ENCODE measurements around the gene MSANTD2. TPM values are rescaled to one million over a fixed set of nuclear protein-coding genes. Genes with fewer than 3 reads are reported as not detected.

Gene MSANTD2
- 10 to 100 TPM in 1 of 4 donors, 1 to 10 TPM in 3; 5.2 to 16.4 (median 6.7) TPM for total RNA-seq

DNA sequence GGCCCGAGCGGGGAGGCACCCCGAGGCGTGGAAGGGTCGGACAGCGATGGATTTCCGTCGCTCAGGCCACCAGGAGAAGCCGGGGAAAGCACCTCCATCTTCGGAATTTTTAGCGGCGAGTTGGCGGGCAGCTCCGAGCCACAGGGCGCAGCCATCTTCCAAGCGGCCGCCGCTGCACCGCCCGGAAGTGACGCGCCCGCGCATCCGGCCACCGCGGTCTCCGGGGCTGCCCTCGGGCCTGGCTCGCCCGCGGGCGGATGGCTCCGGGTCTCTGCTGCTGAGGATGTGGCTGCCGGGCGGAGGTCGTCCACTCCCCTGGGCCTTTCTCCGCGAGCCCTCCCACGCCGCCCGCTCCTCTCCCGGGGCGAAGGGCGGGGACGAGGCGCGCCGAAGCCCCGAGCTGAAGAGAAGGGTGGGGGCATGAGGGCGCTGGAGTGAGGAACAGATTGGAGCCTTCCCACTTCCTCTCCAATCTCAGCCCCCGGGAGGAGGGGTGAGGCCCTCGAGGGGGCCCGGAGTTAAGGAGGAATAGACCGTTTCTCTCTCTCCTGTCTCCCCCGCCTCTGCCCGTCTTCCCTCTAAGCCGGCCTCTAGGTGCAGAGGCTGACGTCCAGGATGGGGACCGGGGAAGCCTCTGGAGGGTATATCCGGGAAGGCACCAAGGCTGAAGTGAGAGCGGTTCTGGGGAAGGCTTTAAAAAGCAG lies at the start of gene MSANTD2:
Gene MSANTD2 (minus strand): TSS at position 181 of the 704 bp plus-strand sequence. CDS start 26 bp downstream, at position 155.
- no peaks in the 10 kb centered on the region for H3K9me3 ChIP-seq
- H3K4me3 ChIP-seq = peak within 1 kb of the TSS; percentile 88 to 99 (median 94)
- H3K27me3 ChIP-seq = no peaks in the 10 kb centered on the region
- peaks cover 0 to under 1% (median 0%) of the 10 kb centered on the region in 3 donors for H3K36me3 ChIP-seq
- WGBS, 2 donors = 0% methylated on average over 10 to 11 of the region's 62 CpGs
- TF ChIP-seq POLR2A (IDR thresholded peaks at IDR 0.05) = peak in 2 of 4 donors; percentile 84 to 88
- TF ChIP-seq, protein P1, sequence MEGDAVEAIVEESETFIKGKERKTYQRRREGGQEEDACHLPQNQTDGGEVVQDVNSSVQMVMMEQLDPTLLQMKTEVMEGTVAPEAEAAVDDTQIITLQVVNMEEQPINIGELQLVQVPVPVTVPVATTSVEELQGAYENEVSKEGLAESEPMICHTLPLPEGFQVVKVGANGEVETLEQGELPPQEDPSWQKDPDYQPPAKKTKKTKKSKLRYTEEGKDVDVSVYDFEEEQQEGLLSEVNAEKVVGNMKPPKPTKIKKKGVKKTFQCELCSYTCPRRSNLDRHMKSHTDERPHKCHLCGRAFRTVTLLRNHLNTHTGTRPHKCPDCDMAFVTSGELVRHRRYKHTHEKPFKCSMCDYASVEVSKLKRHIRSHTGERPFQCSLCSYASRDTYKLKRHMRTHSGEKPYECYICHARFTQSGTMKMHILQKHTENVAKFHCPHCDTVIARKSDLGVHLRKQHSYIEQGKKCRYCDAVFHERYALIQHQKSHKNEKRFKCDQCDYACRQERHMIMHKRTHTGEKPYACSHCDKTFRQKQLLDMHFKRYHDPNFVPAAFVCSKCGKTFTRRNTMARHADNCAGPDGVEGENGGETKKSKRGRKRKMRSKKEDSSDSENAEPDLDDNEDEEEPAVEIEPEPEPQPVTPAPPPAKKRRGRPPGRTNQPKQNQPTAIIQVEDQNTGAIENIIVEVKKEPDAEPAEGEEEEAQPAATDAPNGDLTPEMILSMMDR (IDR thresholded peaks at IDR 0.05) = peak in 2 of 6 experiments; percentile 7 to 8
- peak; percentile 24 for DNase-seq
- H3K27ac ChIP-seq = peak within 1 kb of the TSS; percentile 95 to 99 (median 98)
- H3K4me1 ChIP-seq = peaks cover 13 to 45% (median 20%) of the 10 kb centered on the region in 3 donors
- intact Hi-C loops (cut with DNase I) = no loop called here

DNA sequence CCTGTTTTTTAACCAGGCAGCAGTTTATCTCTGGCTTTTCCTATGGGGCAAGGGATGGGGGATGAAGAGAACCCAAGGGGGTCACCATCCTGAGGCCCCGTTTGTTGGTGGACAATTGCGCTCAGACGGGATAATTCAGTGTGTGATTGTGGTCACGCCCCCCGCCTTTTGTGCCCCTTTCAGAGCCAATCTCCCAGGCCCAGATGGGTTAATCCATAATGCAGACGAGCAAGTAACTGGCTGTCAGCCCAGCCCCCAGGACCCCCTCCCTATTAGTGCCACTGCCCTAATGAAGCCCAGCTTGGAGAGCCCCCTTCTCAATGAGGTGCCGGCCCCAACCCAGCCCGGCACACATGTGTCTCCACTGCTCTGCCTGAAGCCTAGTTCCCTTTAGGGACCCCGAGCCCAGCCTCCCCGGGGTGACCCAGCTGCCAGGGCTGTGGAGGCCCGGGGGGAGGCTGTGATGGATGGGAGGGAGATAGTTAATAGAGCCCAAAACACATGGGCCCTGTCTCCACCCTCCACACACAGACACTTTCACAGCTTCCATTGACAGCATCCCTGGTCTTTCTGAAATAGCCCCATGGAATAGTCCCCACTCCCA lies 46.0 kb upstream of the MSANTD2 start:
- H3K4me1 ChIP-seq = peaks cover 3 to 17% (median 7%) of the 10 kb centered on the region in 3 donors
- intact Hi-C loops (cut with DNase I) = no loop called here
- H3K36me3 ChIP-seq = no peaks in the 10 kb centered on the region
- TF ChIP-seq, protein P1 (IDR thresholded peaks at IDR 0.05) = no peak
- no peak for TF ChIP-seq POLR2A (IDR thresholded peaks at IDR 0.05)
- WGBS, 2 donors = 7 to 8% methylated on average over 3 to 4 of the region's 11 CpGs
- H3K27me3 ChIP-seq = peaks cover 16 to 100% (median 29%) of the 10 kb centered on the region in 4 donors
- H3K27ac ChIP-seq = no peak overlapping the region
- no peaks in the 10 kb centered on the region for H3K9me3 ChIP-seq
- H3K4me3 ChIP-seq = no peak overlapping the region
- no peak for DNase-seq

DNA sequence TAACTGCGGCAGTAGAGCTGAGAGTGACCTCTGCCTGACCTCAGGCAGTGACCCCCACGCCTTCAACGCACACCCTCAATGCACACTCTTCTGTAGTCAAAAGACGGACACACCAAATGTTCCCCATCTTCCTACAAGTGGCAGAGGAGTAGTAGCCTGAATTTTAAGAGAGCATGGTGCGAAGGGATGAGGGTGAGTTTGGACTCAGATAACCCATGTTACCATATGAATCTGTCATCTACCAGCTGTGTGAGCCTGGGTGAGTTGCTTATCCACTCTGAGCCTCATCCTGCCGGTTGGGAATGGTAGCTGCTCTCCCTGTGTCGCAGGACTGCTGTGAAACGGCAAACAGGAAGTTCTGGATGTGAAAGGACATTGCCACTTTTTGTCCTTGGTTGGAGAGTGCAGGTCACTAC lies 44.5 kb upstream of the MSANTD2 start:
- no peak for DNase-seq
- 13 to 28% methylated on average over 4 to 8 of the region's 8 CpGs for WGBS, 2 donors
- intact Hi-C loops (cut with DNase I) = no loop called here
- Histone ChIP-seq H3K27ac (no peak overlapping the region), H3K36me3 (no peaks in the 10 kb centered on the region), H3K4me1 (peaks cover 6 to 21% (median 11%) of the 10 kb centered on the region in 3 donors), H3K27me3 (peaks cover 20 to 100% (median 40%) of the 10 kb centered on the region in 4 donors), H3K9me3 (no peaks in the 10 kb centered on the region), H3K4me3 (no peak overlapping the region)
- no peak for TF ChIP-seq POLR2A (IDR thresholded peaks at IDR 0.05)
- TF ChIP-seq, protein P1 (IDR thresholded peaks at IDR 0.05) = no peak

DNA sequence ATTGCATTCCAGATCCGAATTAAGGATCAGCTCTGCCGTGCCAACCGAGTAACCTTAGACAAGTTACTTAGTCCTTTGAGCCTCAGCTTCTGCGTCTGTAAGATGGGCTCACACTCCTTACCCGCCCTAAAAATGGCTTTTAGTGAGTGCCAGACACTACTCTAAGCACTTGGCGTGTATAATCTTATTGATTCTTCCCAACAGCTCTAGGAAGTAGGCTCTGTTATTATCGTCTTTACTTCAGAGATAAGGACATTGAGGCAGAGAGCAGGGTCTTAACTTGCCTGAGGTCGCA lies 43.4 kb upstream of the MSANTD2 start:
- DNase-seq = no peak
- Histone ChIP-seq H3K4me1 (peaks cover 15 to 31% (median 18%) of the 10 kb centered on the region in 3 donors), H3K27ac (no peak overlapping the region), H3K4me3 (peak overlapping the region in 1 of 4 donors; percentile 36), H3K36me3 (no peaks in the 10 kb centered on the region), H3K27me3 (peaks cover 29 to 100% (median 50%) of the 10 kb centered on the region in 4 donors), H3K9me3 (no peaks in the 10 kb centered on the region)
- WGBS, 2 donors = 5 to 37% methylated on average over 3 to 8 of the region's 8 CpGs
- TF ChIP-seq, protein P1 (IDR thresholded peaks at IDR 0.05) = no peak
- TF ChIP-seq POLR2A (IDR thresholded peaks at IDR 0.05) = no peak
- intact Hi-C loops (cut with DNase I) = no loop called here

DNA sequence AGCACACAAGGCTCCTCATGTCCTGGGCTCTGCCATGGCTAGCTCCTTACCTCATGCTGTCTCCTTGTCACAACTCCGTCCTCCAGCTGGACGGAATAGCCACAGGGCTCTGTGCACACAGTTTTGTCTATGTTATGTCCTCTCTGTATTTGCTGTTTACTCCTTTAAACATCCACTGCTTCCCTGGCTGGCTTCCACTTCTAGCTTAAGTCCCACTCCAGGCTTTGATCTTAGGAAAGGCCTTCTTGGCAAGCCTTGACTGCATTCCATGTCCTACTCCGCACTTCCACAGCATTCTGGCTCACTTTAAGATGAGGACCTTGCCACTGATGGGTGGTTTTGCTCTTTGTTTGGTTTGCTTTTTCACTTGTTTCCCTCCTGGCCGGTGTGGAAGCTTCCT lies 42.1 kb upstream of the MSANTD2 start:
- peaks cover 15 to 32% (median 18%) of the 10 kb centered on the region in 3 donors for H3K4me1 ChIP-seq
- no peak overlapping the region for H3K4me3 ChIP-seq
- no peaks in the 10 kb centered on the region for H3K9me3 ChIP-seq
- peaks cover 29 to 100% (median 53%) of the 10 kb centered on the region in 4 donors for H3K27me3 ChIP-seq
- no peak for DNase-seq
- intact Hi-C loops (cut with DNase I) = no loop called here
- 37 to 38% methylated on average over 4 of the region's 4 CpGs for WGBS, 2 donors
- TF ChIP-seq, protein P1 (IDR thresholded peaks at IDR 0.05) = no peak
- TF ChIP-seq POLR2A (IDR thresholded peaks at IDR 0.05) = no peak
- no peaks in the 10 kb centered on the region for H3K36me3 ChIP-seq
- no peak overlapping the region for H3K27ac ChIP-seq

Measured in esophagus squamous epithelium (tissue), 5 donors.